Suprapubic skin (tissue), 4 donors: ENCODE data around the gene PLA2G2D. TPM values are rescaled to one million over a fixed set of nuclear protein-coding genes. Genes with fewer than 3 reads are reported as not detected.

Experiments
- DNase-seq, 2 donors: peaks; one replicate each; pipeline ENCODE4 v3.0.0-alpha.2; 2019; ENCODE audit warnings: low spot score in 2 of 2
- H3K27ac ChIP-seq: fragments of 200-600 bp; sonication (generic); one replicate; pipeline ENCODE4 v1.5.1; 2019
- H3K27me3 ChIP-seq: fragments of 200-600 bp; sonication (generic); one replicate; pipeline ENCODE4 v1.5.1; 2019
- H3K36me3 ChIP-seq: fragments of 200-600 bp; sonication (generic); one replicate; pipeline ENCODE4 v1.5.1; 2019
- H3K4me1 ChIP-seq: fragments of 200-600 bp; sonication (generic); one replicate; pipeline ENCODE4 v1.5.1; 2019
- H3K4me3 ChIP-seq: fragments of 200-600 bp; sonication (generic); one replicate; pipeline ENCODE4 v1.5.1; 2019; ENCODE audit warnings: mild to moderate bottlenecking
- H3K9me3 ChIP-seq: fragments of 200-600 bp; sonication (generic); one replicate; pipeline ENCODE4 v1.5.1; 2019
- CTCF ChIP-seq, 2 donors: fragments of 200-600 bp in 1 of 2; fragments of 450-650 bp in 1 of 2; sonication (generic) in 1 of 2; IDR thresholded peaks; one replicate each; pipeline ENCODE4 v1.5.1; 2016 to 2019; ENCODE audit warnings: antibody characterized with exemption in 2 of 2, mild to moderate bottlenecking in 1 of 2, moderate library complexity in 1 of 2
- EP300 ChIP-seq: sonication (generic); formaldehyde crosslinking; IDR thresholded peaks from one replicate; pipeline ENCODE4 v1.6.1; 2017; ENCODE audit warnings: antibody characterized with exemption
- POLR2A ChIP-seq, 2 donors: fragments of 450-650 bp; IDR thresholded peaks; one replicate each; pipeline ENCODE4 v1.6.1; 2017; ENCODE audit warnings: antibody characterized with exemption in 2 of 2, mild to moderate bottlenecking in 2 of 2, moderate library complexity in 2 of 2
- POLR2AphosphoS5 ChIP-seq, 3 donors: sonication (generic); formaldehyde crosslinking; IDR thresholded peaks; one replicate each; pipeline ENCODE4 v1.6.1; 2017; ENCODE audit warnings: antibody characterized with exemption in 3 of 3
- WGBS: methylation state at CpG from one replicate; pipeline ENCODE4 v1.1.5; 2018; 5-methylcytosine and 5-hydroxymethylcytosine counted together
- total RNA-seq, 4 donors: library from RNA; depleted of rRNA; stranded (reverse); fragments of >200 nt; gene quantifications; one replicate each; pipeline ENCODE4 v1.1.0, GENCODE V29; 2016

PLA2G2D gene
- total RNA-seq, 4 donors from 2014 or later = not detected

- Histone ChIP-seq H3K4me1 (peaks cover 18% of the 10 kb centered on the region), H3K27me3 (no peaks in the 10 kb centered on the region), H3K9me3 (no peaks in the 10 kb centered on the region), H3K27ac (no peak overlapping the region), H3K4me3 (no peak overlapping the region), H3K36me3 (no peaks in the 10 kb centered on the region)
- no peak for TF ChIP-seq POLR2AphosphoS5 (IDR thresholded peaks at IDR 0.05)
- no peak for TF ChIP-seq CTCF (IDR thresholded peaks at IDR 0.05)
- TF ChIP-seq POLR2A (IDR thresholded peaks at IDR 0.05) = no peak
- no peak for TF ChIP-seq EP300
- DNase-seq = peak in 1 of 2 donors; percentile 40
- WGBS = 95% methylated on average over 4 of the region's 4 CpGs
Observed at GRCh38 chr1:20120796-20121195, 1.5 kb upstream of the PLA2G2D start.

- H3K4me3 ChIP-seq = no peak overlapping the region
- no peaks in the 10 kb centered on the region for H3K9me3 ChIP-seq
- H3K4me1 ChIP-seq = no peaks in the 10 kb centered on the region
- TF ChIP-seq EP300 (no peak), POLR2AphosphoS5 (IDR thresholded peaks at IDR 0.05) (no peak), POLR2A (IDR thresholded peaks at IDR 0.05) (no peak), CTCF (IDR thresholded peaks at IDR 0.05) (no peak)
- no peaks in the 10 kb centered on the region for H3K36me3 ChIP-seq
- no peak for DNase-seq
- no peaks in the 10 kb centered on the region for H3K27me3 ChIP-seq
- no peak overlapping the region for H3K27ac ChIP-seq
Observed at GRCh38 chr1:20117236-20117635, 2.1 kb downstream of the PLA2G2D start.

- TF ChIP-seq CTCF (IDR thresholded peaks at IDR 0.05) (no peak), POLR2AphosphoS5 (IDR thresholded peaks at IDR 0.05) (no peak), POLR2A (IDR thresholded peaks at IDR 0.05) (no peak), EP300 (no peak)
- no peaks in the 10 kb centered on the region for H3K9me3 ChIP-seq
- H3K27me3 ChIP-seq = no peaks in the 10 kb centered on the region
- H3K36me3 ChIP-seq = no peaks in the 10 kb centered on the region
- WGBS = 83% methylated on average over 7 of the region's 7 CpGs
- H3K4me3 ChIP-seq = no peak overlapping the region
- H3K4me1 ChIP-seq = peaks cover 7% of the 10 kb centered on the region
- H3K27ac ChIP-seq = no peak overlapping the region
- DNase-seq = peak; percentile 22 to 40
Observed at GRCh38 chr1:20115916-20116315, 3.4 kb downstream of the PLA2G2D start.

GRCh38 chr1:20115479-20115878 is 3.9 kb downstream of the PLA2G2D start:
- WGBS = 90% methylated on average over 3 of the region's 4 CpGs
- no peak for TF ChIP-seq CTCF (IDR thresholded peaks at IDR 0.05)
- no peak for TF ChIP-seq POLR2A (IDR thresholded peaks at IDR 0.05)
- TF ChIP-seq EP300 = no peak
- Histone ChIP-seq H3K4me3 (no peak overlapping the region), H3K27me3 (no peaks in the 10 kb centered on the region), H3K36me3 (no peaks in the 10 kb centered on the region), H3K9me3 (no peaks in the 10 kb centered on the region), H3K4me1 (peaks cover 12% of the 10 kb centered on the region), H3K27ac (no peak overlapping the region)
- DNase-seq = peak; percentile 28 to 30

GRCh38 chr1:20114021-20114648 is 5.2 kb downstream of the PLA2G2D start:
- Histone ChIP-seq H3K27ac (no peak overlapping the region), H3K27me3 (no peaks in the 10 kb centered on the region), H3K9me3 (no peaks in the 10 kb centered on the region), H3K4me3 (no peak overlapping the region), H3K4me1 (peaks cover 23% of the 10 kb centered on the region), H3K36me3 (no peaks in the 10 kb centered on the region)
- DNase-seq = peak; percentile 22 to 29
- 88% methylated on average over 11 of the region's 15 CpGs for WGBS
- TF ChIP-seq POLR2A (IDR thresholded peaks at IDR 0.05) (no peak), CTCF (IDR thresholded peaks at IDR 0.05) (no peak), POLR2AphosphoS5 (IDR thresholded peaks at IDR 0.05) (no peak), EP300 (no peak)
